ENCODE data around the gene TH.
A peak's percentile ranks its signal among the peaks of the same experiment; 100 is the strongest.
"Not testable (repeated sequence)": the region's sequence is repeated elsewhere in the genome, so short reads cannot be mapped to it uniquely, and the experiment has no call there.

The TH gene

DNA sequence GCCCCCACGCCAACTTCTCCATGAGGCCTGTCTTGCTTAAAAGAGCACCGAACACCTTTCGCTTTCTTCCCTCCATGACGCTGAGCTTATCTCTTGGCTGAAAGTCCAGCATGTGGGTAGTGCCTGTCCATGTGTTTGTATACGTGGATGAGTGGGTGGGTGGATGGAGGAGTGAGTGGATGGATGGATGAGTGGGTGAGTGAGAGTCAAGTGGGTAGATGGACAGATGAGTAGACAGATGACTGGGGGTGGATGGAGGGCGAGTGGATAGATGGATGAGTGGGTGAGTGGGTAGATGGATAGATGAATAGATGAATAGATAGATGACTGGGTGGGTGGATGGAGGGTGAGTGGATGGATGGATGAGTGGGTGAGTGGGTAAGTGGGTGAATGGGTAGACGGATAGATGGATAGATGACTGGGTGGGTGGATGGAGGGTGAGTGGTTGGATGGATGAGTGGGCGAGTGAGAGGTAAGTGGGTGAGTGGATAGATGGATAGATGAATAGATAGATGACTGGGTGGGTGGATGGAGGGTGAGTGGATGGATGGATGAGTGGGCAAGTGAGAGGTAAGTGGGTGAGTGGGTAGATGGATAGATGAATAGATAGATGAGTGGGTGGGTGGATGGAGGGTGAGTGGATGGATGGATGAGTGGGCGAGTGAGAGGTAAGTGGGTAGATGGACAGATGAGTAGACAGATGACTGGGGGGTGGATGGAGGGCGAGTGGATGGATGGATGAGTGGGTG lies 46.7 kb downstream of the TH start:
- peaks cover 35% of the 10 kb centered on the region for H3K27me3 Mint-ChIP-seq
- not testable (repeated sequence) for H3K9me3 Mint-ChIP-seq; H3K4me1 Mint-ChIP-seq (ENCODE audit: low read depth); DNase-seq; H3K4me3 Mint-ChIP-seq; H3K27ac Mint-ChIP-seq; H3K36me3 Mint-ChIP-seq (ENCODE audit: low read depth)

DNA sequence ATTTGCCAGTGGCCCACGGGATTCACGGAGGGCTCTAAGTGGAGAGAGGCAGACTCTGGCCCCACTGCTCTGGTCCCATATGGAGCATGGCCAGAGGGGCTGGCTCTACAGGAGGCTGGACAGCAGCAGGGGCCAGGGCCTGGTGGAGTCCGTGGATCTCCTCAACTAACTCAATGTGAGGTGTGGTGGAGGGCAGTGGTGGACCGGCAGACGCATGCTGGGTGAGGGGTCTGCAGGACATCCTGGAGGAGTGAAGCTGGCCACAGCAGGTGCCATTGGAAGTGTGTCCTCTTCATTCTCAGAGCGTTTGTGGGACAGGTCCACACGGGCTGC lies 48.0 kb downstream of the TH start:
- Mint-ChIP-seq H3K36me3 (ENCODE audit: low read depth) (no peaks in the 10 kb centered on the region), H3K9me3 (no peaks in the 10 kb centered on the region), H3K27ac (no peak overlapping the region), H3K27me3 (peaks cover 40% of the 10 kb centered on the region), H3K4me3 (no peak overlapping the region), H3K4me1 (ENCODE audit: low read depth) (no peaks in the 10 kb centered on the region)
- DNase-seq: no peak

DNA sequence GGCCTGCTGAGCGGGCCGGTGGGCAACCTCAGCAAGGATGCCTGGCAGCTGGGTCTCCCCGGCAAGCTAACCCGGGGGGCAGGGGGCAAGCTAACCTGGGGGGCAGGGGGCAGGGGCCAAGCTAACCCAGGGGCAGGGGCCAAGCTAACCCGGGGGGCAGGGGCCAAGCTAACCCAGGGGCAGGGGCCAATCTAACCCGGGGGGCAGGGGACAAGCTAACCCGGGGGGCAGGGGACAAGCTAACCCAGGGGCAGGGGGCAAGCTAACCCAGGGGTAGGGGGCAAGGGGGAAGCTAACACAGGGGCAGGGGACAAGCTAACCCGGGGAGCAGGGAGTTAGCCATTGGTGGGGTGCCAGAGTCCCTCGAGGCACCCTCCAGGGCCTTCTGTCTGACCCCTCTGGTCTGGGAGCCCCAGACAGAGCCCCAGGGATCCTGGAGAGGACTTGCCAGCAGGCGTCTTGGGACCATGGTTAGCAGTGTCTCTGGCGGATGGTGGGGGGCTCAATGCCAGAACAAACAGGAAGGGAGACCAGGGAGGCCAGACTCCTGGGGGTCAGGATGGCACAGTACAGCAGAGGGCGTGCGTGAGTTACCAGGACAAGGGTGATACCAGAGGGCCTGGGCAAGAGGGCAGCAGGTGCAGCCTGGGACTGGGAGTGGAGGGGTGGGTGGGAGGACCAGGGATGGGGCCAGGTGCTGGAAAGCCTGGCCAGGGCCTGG lies 48.5 kb downstream of the TH start:
- no peaks in the 10 kb centered on the region for H3K4me1 Mint-ChIP-seq (ENCODE audit: low read depth)

DNA sequence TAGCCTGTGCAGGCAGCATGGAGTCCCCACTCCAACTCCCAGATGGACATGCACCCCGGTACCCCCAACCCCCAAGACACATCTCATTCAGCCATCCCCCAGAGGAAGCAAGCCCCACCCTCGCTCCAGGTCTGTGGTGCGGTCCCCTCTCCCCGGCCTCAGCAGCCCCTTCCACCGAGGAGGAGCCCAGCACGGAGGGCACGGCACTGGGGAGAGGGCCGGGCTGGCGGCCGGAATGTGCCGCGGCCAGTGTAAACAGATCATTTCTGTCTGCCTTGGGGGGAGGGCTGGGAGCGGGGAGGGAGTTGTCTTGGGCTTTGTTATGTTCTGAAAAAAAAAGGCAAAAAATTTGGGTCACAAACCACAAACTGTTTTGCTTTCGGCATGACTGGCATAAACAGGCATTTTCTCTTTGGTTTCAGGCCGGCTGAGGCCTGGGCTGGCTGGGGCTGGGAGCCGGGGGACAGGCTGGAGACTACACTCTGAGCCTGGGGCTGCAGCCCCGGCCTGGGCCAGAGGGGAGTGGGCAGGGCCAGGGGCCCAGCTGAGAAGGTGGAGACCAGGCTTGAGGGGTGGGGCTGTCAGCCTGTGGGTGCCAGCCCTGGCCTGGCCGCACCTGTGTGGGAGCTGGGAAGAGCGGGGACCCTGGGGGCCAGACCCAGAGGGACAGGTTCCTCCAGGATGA lies 49.3 kb downstream of the TH start:
- H3K27ac Mint-ChIP-seq: no peak overlapping the region
- no peaks in the 10 kb centered on the region for H3K36me3 Mint-ChIP-seq (ENCODE audit: low read depth)
- H3K4me3 Mint-ChIP-seq: no peak overlapping the region
- peaks cover 40% of the 10 kb centered on the region for H3K27me3 Mint-ChIP-seq
- no peak for DNase-seq
- no peaks in the 10 kb centered on the region for H3K4me1 Mint-ChIP-seq (ENCODE audit: low read depth)
- H3K9me3 Mint-ChIP-seq: no peaks in the 10 kb centered on the region

More for the DNA sequence above, 48.5 kb downstream of the TH start:
- no peak for DNase-seq
- H3K9me3 Mint-ChIP-seq: no peaks in the 10 kb centered on the region
- H3K27ac Mint-ChIP-seq: no peak overlapping the region
- no peaks in the 10 kb centered on the region for H3K36me3 Mint-ChIP-seq (ENCODE audit: low read depth)
- H3K4me3 Mint-ChIP-seq: no peak overlapping the region
- H3K27me3 Mint-ChIP-seq: peaks cover 43% of the 10 kb centered on the region

DNA sequence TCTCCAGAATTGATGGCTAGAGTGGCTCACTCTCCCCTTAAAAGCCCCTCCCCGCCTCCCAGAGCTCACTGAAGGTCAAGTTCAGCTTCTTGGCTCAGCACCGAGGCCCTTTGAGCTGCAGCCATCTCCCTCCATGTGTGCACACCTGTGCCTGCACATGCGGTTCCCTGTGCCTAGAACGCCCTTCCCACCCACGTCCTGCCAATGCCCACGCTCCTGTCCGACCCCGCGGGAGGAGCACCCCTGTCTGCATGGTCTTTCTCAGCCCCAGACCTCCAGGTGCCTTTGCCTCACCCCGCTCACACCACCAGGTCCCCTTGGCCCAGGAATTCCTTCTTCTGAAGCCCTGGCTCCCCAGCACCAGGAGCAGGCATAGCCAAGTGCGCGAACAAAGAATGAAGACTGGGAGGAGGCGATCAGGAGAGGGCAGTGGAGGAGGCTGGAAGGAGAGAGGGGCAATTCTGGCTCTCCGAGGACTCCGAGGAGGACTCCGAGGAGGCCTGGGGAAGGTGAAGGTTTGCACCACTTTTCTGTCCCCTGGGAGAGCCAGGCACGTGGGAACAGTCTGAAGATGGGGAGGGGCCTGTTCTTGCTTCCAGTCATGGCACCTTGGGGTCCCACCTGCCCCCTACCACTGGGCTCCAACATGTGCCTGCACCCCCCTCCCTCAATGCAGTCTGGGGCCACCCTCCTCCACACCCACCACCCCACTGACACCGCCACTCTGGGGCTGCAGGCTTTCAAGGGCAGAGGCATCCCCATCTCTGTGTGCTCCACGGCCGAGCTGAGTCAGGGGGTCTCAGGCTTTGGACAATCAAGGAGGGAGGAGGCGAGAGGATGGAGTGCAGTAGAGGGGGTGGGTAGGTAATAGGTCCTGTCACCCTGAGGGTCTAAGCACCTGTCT lies 50.1 kb downstream of the TH start:
- H3K27ac Mint-ChIP-seq: no peak overlapping the region
- H3K4me1 Mint-ChIP-seq (ENCODE audit: low read depth): no peaks in the 10 kb centered on the region
- H3K36me3 Mint-ChIP-seq (ENCODE audit: low read depth): no peaks in the 10 kb centered on the region
- no peak overlapping the region for H3K4me3 Mint-ChIP-seq
- H3K9me3 Mint-ChIP-seq: no peaks in the 10 kb centered on the region
- DNase-seq: no peak
- peaks cover 40% of the 10 kb centered on the region for H3K27me3 Mint-ChIP-seq

DNA sequence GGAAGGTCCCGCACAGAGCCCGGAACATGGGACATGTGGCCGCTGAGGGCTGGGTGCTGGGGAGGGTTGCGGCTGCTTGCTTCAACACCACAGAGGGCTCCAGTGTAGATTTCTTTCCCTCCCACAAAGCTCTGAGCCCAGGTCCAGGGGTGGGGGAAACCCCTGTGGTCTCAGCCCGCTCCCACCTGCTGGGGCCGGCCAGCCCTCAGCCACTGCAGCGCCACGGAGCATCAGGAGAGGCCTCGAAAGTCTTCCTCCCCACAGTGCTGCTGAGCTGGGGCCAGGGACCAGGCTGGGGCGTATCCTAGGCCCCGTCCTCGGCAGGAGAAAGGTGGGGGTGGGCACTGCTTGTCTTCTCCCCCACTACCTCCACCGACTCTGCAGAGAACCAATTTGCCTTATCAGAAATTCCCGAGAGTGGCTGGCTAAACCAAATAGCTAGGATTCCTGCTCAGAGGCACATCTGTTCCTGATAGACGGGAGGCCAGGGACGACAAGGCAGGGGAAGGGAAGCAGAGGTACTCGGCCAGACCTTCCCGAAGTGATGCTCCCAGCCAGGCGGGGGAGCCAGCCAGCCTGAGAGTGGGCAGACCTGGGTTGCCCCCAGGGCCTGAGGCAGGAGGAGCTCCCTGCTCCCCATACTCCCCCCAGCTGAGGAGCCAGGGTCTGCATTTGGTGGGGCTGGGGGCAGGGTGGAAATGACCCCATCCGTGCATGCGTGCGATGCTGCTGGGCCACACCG lies 51.1 kb downstream of the TH start:
- no peak for DNase-seq

DNA sequence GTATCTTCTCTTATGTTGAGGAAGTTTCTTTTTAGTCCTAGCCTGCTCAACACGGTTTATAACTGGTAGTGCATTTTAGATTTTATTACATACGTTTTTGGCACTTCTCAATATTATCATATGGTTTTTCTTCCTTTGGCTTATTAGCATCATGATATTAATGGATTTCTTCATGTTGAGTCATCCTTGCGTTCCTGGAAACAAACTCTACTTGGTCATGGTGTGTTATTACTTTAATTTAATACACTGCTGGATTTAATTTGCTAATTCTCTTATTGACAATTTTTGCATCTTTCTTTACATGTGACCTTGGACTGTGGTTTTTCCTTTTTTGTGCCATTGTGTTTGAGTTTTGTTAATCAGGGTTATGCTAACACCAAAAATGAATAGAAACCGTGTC lies 52.9 kb downstream of the TH start:
- no peak overlapping the region for H3K27ac Mint-ChIP-seq
- no peaks in the 10 kb centered on the region for H3K36me3 Mint-ChIP-seq (ENCODE audit: low read depth)
- no peak for DNase-seq
- no peak overlapping the region for H3K4me3 Mint-ChIP-seq
- peaks cover 32% of the 10 kb centered on the region for H3K27me3 Mint-ChIP-seq
- no peaks in the 10 kb centered on the region for H3K9me3 Mint-ChIP-seq
- H3K4me1 Mint-ChIP-seq (ENCODE audit: low read depth): no peaks in the 10 kb centered on the region

More for the DNA sequence above, 51.1 kb downstream of the TH start:
- Mint-ChIP-seq H3K9me3 (no peaks in the 10 kb centered on the region), H3K4me3 (no peak overlapping the region), H3K36me3 (ENCODE audit: low read depth) (no peaks in the 10 kb centered on the region), H3K27ac (no peak overlapping the region), H3K27me3 (peaks cover 43% of the 10 kb centered on the region), H3K4me1 (ENCODE audit: low read depth) (no peaks in the 10 kb centered on the region)

DNA sequence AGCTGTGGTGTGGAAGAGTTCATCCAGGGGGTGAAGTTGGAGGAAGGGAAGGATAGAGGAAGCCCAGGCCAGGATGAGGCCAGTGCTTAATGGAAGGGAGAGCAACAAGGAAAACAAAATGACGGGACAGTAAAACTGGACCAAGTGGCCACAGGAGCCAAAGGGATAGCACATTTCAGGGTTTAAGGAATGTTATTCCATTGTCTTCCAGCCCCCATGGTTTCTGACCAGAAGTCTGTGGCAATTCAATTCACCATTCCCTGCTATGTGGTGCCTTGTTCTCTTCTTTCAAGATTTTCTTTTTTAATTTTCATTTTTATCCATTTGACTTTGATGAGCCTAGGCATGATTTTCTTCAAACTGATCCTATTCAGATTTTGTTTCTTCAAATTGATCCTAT lies 54.9 kb downstream of the TH start:
- DNase-seq: no peak
- H3K9me3 Mint-ChIP-seq: no peaks in the 10 kb centered on the region
- H3K27ac Mint-ChIP-seq: no peak overlapping the region
- no peaks in the 10 kb centered on the region for H3K36me3 Mint-ChIP-seq (ENCODE audit: low read depth)
- H3K4me1 Mint-ChIP-seq (ENCODE audit: low read depth): no peaks in the 10 kb centered on the region
- peaks cover 22% of the 10 kb centered on the region for H3K27me3 Mint-ChIP-seq
- H3K4me3 Mint-ChIP-seq: no peak overlapping the region

DNA sequence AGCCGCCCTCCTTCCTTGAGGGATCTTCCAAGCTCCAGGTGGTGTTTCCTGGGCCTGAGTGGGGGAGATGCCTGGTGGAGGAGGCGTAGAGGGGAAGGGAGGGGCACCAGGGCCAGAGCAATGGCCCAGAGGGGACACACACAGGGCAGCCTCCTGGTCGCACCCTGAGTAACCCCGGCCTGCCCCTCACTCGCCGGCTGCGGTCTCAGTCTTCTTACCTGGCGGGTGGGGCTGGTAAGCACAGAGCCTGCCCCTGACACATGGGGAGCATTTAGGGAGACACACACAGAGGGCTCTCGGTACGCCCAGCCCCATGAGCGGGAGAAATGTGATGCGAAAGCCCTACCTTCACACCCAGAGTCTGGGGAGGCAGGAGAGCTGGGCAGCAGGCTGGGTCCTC lies 56.3 kb downstream of the TH start:
- Mint-ChIP-seq H3K4me1 (ENCODE audit: low read depth) (no peaks in the 10 kb centered on the region), H3K9me3 (no peaks in the 10 kb centered on the region), H3K27ac (no peak overlapping the region), H3K4me3 (no peak overlapping the region), H3K27me3 (peaks cover 16% of the 10 kb centered on the region), H3K36me3 (ENCODE audit: low read depth) (no peaks in the 10 kb centered on the region)
- DNase-seq: peak; percentile 25

DNA sequence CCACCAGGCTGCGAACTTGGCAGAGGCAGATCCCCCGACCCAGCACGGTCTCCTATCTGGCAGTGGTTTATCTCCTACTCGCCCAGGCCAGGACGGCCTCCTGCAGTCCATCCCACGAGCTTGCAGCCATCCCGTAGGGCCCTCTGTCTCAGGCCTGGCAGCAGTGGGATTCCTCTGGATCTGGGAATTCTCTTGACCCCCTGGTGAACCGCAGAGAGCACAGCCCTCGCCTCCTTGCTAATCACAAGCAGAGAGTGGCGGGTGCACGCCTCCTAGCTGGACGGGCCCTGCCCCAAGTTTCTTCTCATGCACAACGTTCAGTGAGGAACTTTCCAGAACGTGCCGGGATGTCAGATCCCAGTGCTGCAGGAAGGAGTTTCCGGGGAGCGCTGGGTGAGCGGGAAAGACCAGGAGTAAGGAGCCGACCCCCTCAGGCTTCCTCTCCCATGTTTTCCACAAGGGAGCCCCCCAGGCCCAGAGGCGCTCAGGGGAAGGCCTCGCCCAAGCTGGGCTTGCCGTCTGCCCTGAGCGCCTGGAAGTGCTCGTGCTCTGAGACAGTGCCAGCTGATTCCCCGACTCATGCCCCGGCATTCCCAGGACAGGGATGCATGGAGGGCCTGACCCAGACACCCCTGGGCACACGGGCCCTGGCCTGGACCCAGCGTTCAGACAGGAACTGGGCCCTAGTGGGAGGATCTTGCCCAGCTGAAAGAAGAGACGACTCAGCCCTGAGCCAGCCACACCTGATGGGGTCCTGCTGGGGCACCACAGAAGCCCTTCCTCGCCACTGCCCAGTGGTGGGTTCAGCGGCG lies 57.0 kb downstream of the TH start:
- no peak for DNase-seq
- H3K27ac Mint-ChIP-seq: no peak overlapping the region
- H3K4me3 Mint-ChIP-seq: no peak overlapping the region
- no peaks in the 10 kb centered on the region for H3K36me3 Mint-ChIP-seq (ENCODE audit: low read depth)
- no peaks in the 10 kb centered on the region for H3K9me3 Mint-ChIP-seq
- H3K27me3 Mint-ChIP-seq: peaks cover 16% of the 10 kb centered on the region
- no peaks in the 10 kb centered on the region for H3K4me1 Mint-ChIP-seq (ENCODE audit: low read depth)
